NK-92 (cell line): Measurements from ENCODE around the gene FCHSD2.
"Not testable (repeated sequence)": the region's sequence is repeated elsewhere in the genome, so short reads cannot be mapped to it uniquely, and the experiment has no call there.

Experiments
- DNase-seq: peaks from one replicate; lab custom pipeline; 2025; ENCODE audit not compliant: unreplicated experiment; lab: John Stamatoyannopoulos, UW

The FCHSD2 gene

DNA sequence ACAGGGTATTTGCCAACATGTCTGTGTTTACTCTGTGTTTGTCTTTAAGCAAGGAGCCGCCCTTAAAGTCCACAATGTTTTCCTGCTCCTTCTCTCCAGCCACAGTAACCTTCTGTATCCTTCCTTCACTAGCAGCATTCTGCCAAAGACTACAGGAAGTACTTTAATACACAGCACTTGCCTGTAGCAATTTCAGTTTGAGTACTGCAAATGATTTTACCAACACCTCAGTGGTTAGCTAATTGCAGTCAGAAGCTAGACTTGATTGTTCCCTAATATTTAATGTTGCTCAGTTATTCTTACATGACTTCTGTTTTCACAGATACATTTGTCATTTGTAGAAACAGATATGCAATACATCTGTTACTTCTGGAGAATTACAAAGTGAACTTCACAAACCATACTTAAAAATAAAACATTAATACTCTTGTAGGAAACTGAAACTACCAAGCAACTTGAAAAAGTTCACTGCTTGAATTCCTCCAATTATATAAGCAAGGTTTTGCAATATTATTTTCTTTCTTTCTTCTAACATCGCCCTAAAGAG lies 69.1 kb downstream of the FCHSD2 start:
- no peak for DNase-seq

DNA sequence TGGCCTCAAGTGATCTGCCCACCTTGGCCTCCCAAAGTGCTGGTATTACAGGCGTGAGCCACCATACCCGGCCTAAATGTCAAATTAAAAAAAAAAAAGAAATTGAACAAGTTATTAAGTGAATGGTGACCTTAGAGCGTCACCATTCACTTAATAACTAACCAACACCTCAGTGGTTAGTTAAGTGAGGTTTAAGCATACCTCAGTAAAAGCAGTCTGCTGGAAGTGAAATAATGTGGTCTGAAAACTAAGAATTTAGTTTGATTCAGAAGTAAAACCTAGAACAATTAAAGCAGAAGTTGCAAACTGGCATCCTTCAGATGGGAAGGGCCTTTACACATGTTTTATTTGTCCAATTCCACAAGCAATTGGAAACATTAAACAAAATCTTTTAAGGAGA lies 71.5 kb downstream of the FCHSD2 start:
- DNase-seq: no peak

DNA sequence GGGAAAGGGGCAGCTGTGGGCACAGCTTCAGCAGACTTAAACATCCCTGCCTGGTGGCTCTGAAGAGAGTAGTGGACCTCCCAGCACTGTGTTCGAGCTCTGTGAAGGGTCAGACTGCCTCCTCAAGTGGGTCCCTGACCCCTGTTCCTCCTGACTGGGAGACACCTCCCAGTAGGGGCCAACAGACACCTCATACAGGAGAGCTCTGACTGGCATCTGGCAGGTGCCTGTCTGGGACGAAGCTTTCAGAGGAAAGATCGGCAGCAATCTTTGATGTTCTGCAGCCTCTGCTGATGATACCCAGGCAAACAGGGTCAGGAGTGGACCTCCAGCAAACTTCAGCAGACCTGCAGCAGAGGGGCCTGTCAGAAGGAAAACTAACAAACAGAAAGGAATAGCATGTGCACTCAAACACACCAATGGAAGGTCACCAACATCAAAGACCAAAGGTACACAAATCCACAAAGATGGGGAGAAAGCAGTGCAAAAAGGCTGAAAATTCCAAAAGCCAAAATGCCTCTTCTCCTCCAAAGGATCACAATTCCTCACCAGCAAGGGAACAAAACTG lies 80.2 kb downstream of the FCHSD2 start:
- DNase-seq: not testable (repeated sequence)

DNA sequence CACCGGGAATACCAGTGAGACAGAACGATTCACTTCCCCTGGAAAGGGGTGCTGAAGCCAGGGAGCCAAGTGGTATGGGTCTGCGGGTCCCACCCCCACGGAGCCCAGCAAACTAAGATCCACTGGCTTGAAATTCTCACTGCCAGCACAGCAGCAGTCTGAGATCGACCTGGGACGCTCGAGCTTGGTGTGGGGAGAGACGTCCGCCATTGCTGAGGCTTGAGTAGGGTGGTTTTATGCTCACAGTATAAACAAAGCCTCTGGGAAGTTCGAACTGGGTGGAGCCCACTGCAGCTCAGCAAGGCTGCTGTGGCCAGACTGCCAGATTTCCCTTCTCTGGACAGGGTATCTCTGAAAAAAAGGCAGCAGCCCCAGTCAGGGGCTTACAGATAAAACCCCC lies 80.7 kb downstream of the FCHSD2 start:
- not testable (repeated sequence) for DNase-seq

DNA sequence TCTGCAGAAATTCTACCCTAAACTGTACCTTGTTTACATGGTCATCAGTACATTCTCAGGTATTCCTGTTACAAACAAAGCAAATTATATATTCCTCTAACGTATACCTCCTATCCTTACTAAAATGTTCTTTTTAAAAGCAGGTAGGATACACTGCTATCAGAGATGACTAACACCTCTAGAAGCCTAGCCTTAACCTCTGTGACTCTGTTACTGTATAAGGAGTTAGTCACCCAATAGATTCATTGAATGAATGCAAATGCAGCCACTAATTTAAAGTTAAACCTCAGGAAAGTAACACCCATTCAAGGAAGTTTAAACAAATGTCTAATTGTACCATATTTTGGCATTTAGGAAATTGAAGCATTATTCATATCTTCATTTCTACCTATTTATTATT lies 82.2 kb downstream of the FCHSD2 start:
- DNase-seq: no peak

GRCh38 chr11:73058989-73059674 lies 83.0 kb downstream of the FCHSD2 start:
- no peak for DNase-seq

GRCh38 chr11:73055655-73056354 lies 86.3 kb downstream of the FCHSD2 start:
- DNase-seq: no peak

DNA sequence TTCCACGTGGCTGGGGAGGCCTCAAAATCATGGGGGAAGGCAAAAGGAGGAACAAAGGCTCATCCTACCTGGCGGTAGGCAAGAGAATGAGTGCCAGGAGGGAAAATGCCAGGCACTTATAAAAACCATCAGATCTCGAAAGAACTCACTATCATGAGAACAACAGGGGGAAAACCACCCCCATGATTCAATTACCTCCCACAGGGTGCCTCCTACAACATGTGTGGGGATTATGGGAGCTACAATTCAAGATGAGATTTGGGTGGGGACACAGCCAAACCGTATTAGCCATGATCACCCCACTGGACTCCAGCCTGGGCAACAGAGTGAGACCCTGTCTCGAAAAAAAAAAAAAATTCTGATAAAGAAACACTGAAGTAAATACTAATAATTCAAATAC lies 87.1 kb downstream of the FCHSD2 start:
- no peak for DNase-seq

GRCh38 chr11:73053964-73054363 lies 88.2 kb downstream of the FCHSD2 start:
- DNase-seq: no peak

- no peak for DNase-seq
These were observed 93.7 kb downstream of the FCHSD2 start for GRCh38 chr11:73048446-73048845.

DNA sequence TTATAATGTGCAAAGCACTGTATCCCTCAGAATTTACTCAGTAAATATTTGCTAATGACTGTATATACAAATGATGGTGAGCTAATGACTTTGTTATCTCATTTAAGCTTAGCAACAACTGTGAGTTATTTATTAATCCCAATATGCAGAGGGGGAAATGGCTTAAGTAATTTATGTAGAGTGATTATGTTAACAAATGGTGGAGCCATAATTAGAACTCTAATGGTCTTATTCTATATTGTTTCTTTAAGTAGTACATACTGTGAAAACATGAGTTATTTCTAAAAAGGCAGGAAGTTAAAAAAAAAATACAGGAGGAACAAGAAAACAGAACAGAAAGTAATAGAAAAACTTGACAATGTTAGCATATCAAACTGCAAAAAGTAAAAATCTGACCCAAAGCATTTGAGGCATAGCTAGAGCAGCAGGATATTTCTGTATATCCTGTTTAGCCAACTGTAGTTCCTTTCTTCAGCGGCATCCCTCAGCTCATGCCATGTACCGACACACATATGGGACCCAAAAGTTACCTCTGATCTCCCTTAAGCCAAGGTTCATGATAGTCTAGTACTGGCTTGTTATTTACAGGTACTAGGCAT lies 94.2 kb downstream of the FCHSD2 start:
- no peak for DNase-seq

- DNase-seq: no peak
These were observed 102.1 kb downstream of the FCHSD2 start for GRCh38 chr11:73040046-73040445.

DNA sequence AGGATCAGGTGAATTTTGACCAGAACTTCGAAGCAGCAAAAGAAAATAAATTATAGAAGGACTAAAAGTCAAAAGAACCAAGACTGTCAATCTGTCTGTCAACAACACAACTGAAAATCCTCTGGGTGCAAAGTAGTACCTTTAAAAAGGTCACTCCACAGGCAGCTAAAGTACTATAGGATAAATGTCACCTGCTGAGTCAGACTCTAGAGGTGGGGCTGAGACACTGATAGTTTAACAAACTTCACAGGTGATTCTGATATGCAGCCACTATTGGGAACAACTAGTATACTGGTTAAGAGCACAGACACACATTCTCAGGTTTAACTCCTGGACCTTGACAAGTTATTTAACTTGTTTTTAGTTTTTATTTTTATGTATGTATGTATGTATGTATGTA lies 107.3 kb downstream of the FCHSD2 start:
- no peak for DNase-seq

- DNase-seq: no peak
These were observed 107.8 kb downstream of the FCHSD2 start for GRCh38 chr11:73034331-73034730.

DNA sequence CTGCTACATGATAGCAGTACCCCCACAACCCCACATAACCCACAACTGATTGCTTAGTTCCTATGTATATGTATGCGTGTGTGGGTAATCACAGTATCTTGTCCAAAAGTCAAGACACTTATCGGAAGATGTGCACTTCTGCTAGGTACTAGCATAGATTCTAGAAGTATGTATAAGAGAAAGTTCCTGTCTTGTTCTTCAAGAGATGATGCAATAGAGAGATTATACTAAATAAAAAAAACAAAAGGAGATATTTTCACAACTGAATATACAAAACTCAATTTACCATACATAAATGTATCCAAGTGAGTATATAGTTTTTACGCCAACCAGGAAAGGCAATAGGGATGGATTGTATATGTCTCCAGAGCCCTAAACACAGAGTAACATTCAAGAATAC lies 112.0 kb downstream of the FCHSD2 start:
- DNase-seq: no peak

- no peak for DNase-seq
These were observed 112.7 kb downstream of the FCHSD2 start for GRCh38 chr11:73029403-73029802.

DNA sequence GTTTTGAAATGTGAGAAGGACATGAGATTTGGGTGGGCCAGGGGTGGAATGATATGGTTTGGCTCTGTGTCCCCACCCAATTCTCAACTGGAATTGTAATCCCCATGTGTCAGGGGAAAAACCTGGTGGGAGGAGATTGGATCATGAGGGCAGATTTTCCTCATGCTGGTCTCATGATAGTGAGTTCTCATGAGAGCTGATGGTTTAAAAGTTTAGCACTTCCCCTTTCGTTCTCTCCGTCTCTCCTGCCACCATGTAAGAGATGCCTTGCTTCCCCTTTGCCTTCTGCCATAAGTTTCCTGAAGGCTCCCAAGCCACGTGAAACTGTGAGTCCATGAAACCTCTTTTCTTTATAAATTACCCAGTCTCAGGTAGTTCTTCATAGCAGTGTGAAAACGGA lies 113.5 kb downstream of the FCHSD2 start:
- no peak for DNase-seq

GRCh38 chr11:73027840-73028239 lies 114.3 kb downstream of the FCHSD2 start:
- not testable (repeated sequence) for DNase-seq

GRCh38 chr11:73024639-73025038 lies 117.5 kb downstream of the FCHSD2 start:
- DNase-seq: no peak

DNA sequence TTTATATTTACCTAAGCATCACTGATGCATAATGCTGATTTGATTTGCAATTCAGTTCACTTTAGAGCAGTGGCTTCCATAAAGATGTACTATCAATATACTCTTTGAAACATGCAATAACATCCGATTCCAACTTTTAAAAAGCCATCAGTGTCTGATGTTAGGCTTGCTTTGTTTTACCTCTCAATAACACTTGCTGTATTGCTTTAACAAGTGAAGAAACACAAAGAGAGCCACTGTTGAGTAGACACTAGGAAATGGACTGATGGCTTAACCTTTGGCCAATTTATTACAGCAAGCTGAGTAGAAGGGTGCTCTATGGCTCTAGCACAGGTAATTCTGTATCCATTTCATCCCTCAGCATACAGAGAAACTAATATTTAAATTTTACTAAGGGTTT lies 122.1 kb downstream of the FCHSD2 start:
- no peak for DNase-seq

GRCh38 chr11:73019449-73019848 lies 122.7 kb downstream of the FCHSD2 start:
- DNase-seq: no peak

DNA sequence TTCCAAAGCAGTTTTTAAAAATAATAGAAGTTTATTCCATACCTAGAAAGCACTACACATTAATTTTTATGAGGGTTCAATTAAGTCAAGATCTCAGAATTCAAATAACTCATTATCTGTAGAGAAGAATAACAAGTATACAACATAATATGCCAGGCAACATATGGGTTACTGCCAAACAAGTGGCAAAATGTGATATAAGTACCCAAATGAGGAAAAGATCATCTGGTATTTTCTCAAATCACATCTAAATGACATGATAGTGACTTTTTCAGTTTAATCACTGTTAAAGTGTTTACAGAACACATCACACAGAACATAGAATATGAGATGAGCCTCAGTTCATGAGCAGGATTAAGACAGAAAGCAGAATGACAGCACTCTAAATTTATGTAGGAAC lies 123.3 kb downstream of the FCHSD2 start:
- DNase-seq: no peak
